A673 (cell line): ENCODE data around the gene ABCA4. TPM values are rescaled to one million over a fixed set of nuclear protein-coding genes. Genes with fewer than 3 reads are reported as not detected.

ENCODE experiments used
- BruUV-seq: library from RNA; stranded (reverse); fragments of 400-500 nt; replicated peaks from 2 replicates; lab custom pipeline; 2021; lab: Mats Ljungman, UMichigan
- CTCF ChIA-PET: fragments of 300-600 bp; sonication (Branson Sonifier 250); formaldehyde crosslinking; loops from one replicate; lab custom pipeline; 2022; ENCODE audit warnings: antibody characterized with exemption; lab: Charles Lee
- POLR2A ChIA-PET: fragments of 300-600 bp; sonication (Branson Sonifier 250); formaldehyde crosslinking; loops from one replicate; lab custom pipeline; 2022; ENCODE audit warnings: antibody characterized with exemption; ENCODE audit not compliant: low non-redundant PET; lab: Charles Lee
- DNase-seq: peaks from one replicate; pipeline ENCODE4 v3.0.0-alpha.2; 2015; ENCODE audit warnings: low spot score
- H3K27ac ChIP-seq: fragments of 200-600 bp; sonication (generic); 2 replicates; pipeline ENCODE4 v1.5.1; 2016; ENCODE audit warnings: mixed run types, low read depth, mild to moderate bottlenecking, mixed read lengths, antibody characterized with exemption, low read length; ENCODE audit not compliant: poor library complexity, severe bottlenecking
- H3K27me3 ChIP-seq: fragments of 200-600 bp; sonication (generic); replicated peaks from 2 replicates; pipeline ENCODE4 v1.6.1; 2017; ENCODE audit warnings: mixed run types, low read depth, mild to moderate bottlenecking, mixed read lengths, antibody characterized with exemption, low read length; ENCODE audit not compliant: insufficient read depth, poor library complexity
- H3K36me3 ChIP-seq: fragments of 200-600 bp; sonication (generic); 2 replicates; pipeline ENCODE4 v1.6.1; 2016; ENCODE audit warnings: mixed run types, mild to moderate bottlenecking, mixed read lengths, antibody characterized with exemption, low read length; ENCODE audit not compliant: insufficient read depth, poor library complexity, severe bottlenecking
- H3K4me1 ChIP-seq: fragments of 200-600 bp; sonication (generic); 2 replicates; pipeline ENCODE4 v1.6.1; 2017; ENCODE audit warnings: mixed run types, mild to moderate bottlenecking, mixed read lengths, antibody characterized with exemption, low read length; ENCODE audit not compliant: insufficient read depth, poor library complexity, severe bottlenecking
- H3K4me3 ChIP-seq: fragments of 200-600 bp; sonication (generic); 2 replicates; pipeline ENCODE4 v1.5.1; 2016; ENCODE audit warnings: low read depth, mixed run types, mild to moderate bottlenecking, mixed read lengths, low read length; ENCODE audit not compliant: poor library complexity, severe bottlenecking
- H3K9me3 ChIP-seq: fragments of 200-600 bp; sonication (generic); 2 replicates; pipeline ENCODE4 v1.6.1; 2016; ENCODE audit warnings: mixed run types, low read depth, mild to moderate bottlenecking, mixed read lengths, antibody characterized with exemption, low read length; ENCODE audit not compliant: poor library complexity, severe bottlenecking
- EZH2 ChIP-seq: fragments of 200-600 bp; sonication (generic); IDR thresholded peaks from 2 replicates; pipeline ENCODE4 v1.6.1; 2017; ENCODE audit warnings: borderline replicate concordance, low read depth, mild to moderate bottlenecking, mixed read lengths, antibody characterized with exemption, low read length; ENCODE audit not compliant: poor library complexity, severe bottlenecking
- intact Hi-C: fragments of 100-400 bp; cut with micrococcal nuclease; formaldehyde crosslinking; loops from one replicate; pipeline ENCODE4 v1.10.0; 2022; ENCODE audit not compliant: unreplicated experiment
- total RNA-seq: library from RNA; stranded (reverse); gene quantifications from 2 replicates; pipeline ENCODE4 v1.2.3, GENCODE V29; 2021
- TF ChIP-seq, protein P1 (sequence below): fragments of 300-800, 200-600 bp; sonication (generic); conservative IDR thresholded peaks from 2 replicates; pipeline ENCODE4 v1.5.1; 2017; ENCODE audit warnings: low read depth, mild to moderate bottlenecking, antibody characterized with exemption, low read length, moderate library complexity, mixed read lengths

Gene ABCA4
- total RNA-seq, 1 experiment from 2014 or later: 0.09 TPM

- peaks cover 5% of the 10 kb centered on the region for H3K4me1 ChIP-seq
- H3K27ac ChIP-seq: no peak overlapping the region
- no peak for TF ChIP-seq EZH2
- TF ChIP-seq, protein P1, sequence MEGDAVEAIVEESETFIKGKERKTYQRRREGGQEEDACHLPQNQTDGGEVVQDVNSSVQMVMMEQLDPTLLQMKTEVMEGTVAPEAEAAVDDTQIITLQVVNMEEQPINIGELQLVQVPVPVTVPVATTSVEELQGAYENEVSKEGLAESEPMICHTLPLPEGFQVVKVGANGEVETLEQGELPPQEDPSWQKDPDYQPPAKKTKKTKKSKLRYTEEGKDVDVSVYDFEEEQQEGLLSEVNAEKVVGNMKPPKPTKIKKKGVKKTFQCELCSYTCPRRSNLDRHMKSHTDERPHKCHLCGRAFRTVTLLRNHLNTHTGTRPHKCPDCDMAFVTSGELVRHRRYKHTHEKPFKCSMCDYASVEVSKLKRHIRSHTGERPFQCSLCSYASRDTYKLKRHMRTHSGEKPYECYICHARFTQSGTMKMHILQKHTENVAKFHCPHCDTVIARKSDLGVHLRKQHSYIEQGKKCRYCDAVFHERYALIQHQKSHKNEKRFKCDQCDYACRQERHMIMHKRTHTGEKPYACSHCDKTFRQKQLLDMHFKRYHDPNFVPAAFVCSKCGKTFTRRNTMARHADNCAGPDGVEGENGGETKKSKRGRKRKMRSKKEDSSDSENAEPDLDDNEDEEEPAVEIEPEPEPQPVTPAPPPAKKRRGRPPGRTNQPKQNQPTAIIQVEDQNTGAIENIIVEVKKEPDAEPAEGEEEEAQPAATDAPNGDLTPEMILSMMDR: no peak
- no peaks in the 10 kb centered on the region for H3K27me3 ChIP-seq
- no peaks in the 10 kb centered on the region for H3K9me3 ChIP-seq
- no peak overlapping the region for H3K4me3 ChIP-seq
- no peaks in the 10 kb centered on the region for H3K36me3 ChIP-seq
- DNase-seq: no peak
- ChIA-PET POLR2A (no interaction called here), CTCF (no interaction called here)
- no TSS peak for BruUV-seq
- intact Hi-C loops: no loop called here
These were observed 9.8 kb downstream of the ABCA4 start for GRCh38 chr1:94110946-94111740.

DNA sequence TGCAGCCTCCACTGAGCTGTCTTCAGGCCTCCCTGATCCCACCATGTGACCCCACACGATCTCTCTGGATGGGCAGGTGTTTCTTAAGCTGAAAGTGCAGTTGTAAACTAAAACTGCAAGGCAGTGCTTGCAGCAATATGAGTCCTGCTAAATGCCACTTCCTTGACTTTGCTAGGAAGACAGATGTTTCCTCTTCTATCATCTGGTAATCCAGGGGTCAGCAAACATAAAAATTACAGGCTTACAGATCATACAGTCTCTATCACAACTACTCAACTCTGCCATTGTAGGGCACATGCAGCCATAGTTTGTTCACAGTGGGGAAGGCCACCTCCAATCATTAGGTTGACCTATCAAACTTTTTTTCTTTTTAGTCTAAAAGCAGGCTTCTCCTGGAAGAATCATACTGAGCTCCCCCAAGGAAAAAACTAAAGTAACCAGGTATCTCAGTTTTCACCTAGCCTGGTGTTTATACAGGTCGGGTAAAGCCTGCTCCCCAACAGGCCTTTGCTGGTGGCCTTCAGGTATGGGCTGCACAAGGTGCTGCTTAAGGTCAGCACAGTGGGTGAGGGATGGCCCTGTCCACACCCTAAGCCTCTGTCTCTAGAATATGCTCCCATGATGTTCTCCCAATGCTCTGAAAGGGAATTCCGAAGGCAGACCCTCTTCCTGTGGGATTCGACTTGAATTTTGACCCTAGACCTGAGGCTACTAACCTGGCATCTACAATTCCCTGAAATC is 10.8 kb downstream of the ABCA4 start:
- ChIA-PET CTCF (no interaction called here), POLR2A (no interaction called here)
- H3K4me1 ChIP-seq: no peaks in the 10 kb centered on the region
- H3K9me3 ChIP-seq: no peaks in the 10 kb centered on the region
- TF ChIP-seq, protein P1: no peak
- TF ChIP-seq EZH2: no peak
- no peak overlapping the region for H3K27ac ChIP-seq
- no peaks in the 10 kb centered on the region for H3K27me3 ChIP-seq
- H3K4me3 ChIP-seq: no peak overlapping the region
- BruUV-seq: no TSS peak
- intact Hi-C loops: no loop called here
- no peaks in the 10 kb centered on the region for H3K36me3 ChIP-seq
- DNase-seq: no peak

GRCh38 chr1:94109478-94109877 is 11.5 kb downstream of the ABCA4 start:
- intact Hi-C loops: no loop called here
- no TSS peak for BruUV-seq
- CTCF ChIA-PET: no interaction called here

More at GRCh38 chr1:94109478-94109877, 11.5 kb downstream of the ABCA4 start:
- DNase-seq: no peak
- H3K9me3 ChIP-seq: no peaks in the 10 kb centered on the region
- no peaks in the 10 kb centered on the region for H3K4me1 ChIP-seq
- POLR2A ChIA-PET: no interaction called here
- TF ChIP-seq EZH2: no peak
- TF ChIP-seq, protein P1: no peak
- no peak overlapping the region for H3K27ac ChIP-seq
- no peak overlapping the region for H3K4me3 ChIP-seq
- H3K36me3 ChIP-seq: no peaks in the 10 kb centered on the region
- no peaks in the 10 kb centered on the region for H3K27me3 ChIP-seq
